ENCODE measurements around the gene B9D1.

The B9D1 gene

DNA sequence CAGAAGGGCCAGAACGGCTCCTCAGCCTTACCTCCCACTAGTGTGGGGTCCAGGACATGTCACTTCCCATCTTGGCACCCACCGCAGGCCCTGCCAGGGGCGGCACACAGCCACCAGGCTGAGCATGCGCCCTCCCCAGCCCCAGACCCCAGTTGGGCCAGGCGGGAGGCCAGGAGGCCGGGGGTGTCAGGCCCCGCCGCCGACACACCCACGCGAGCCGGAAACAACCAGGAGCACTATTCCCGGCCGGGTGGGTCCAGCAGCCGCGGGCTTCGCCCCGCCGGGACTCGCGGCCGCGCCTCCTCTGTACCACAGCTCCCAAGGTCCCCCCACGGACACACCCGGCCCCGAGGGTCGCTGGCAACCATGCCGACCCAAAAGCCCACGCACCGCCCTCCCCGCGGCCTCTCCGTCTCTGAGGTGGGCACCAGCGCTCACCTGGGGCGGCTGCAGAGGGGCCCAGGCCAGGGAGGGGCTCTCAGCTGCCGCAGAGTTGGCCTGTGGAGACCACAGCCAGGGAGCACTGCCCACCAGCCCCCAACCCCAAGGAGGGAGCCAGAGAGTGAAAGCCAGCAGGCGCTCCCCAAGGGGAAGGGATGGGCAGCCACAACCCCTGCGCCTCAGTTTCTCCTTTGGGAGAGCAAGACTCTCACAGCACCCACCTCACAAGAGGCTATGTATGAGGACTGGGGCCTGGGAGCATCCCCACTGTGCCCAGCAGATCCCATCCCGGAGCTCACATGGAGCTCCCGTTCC is 18.0 kb downstream of the B9D1 start:
- Histone ChIP-seq H3K27me3 (ENCODE audit: control insufficient read depth, low read length) (peaks cover 2% of the 10 kb centered on the region; the same call in 1 of the 2 replicates), H3K79me2 (ENCODE audit: control insufficient read depth, low read length) (no peaks in the 10 kb centered on the region), H3K4me3 (ENCODE audit: low read length) (no peak overlapping the region), H3F3A (ENCODE audit: control insufficient read depth, insufficient read depth) (no peaks in the 10 kb centered on the region), H3K4me2 (ENCODE audit: low read length) (no peak overlapping the region), H3K9me2 (replicated peaks; ENCODE audit: control insufficient read depth, low read length) (no peaks in the 10 kb centered on the region), H3K36me3 (ENCODE audit: control insufficient read depth, low read length) (no peaks in the 10 kb centered on the region), H3K4me1 (ENCODE audit: control insufficient read depth, low read length) (peaks cover 8% of the 10 kb centered on the region), H4K20me1 (ENCODE audit: control insufficient read depth, insufficient read depth, low read depth, low read length) (no peaks in the 10 kb centered on the region), H3K27ac (ENCODE audit: low read depth, low read length) (no peak overlapping the region), H3K9me3 (ENCODE audit: control insufficient read depth, insufficient read depth, low read length) (no peaks in the 10 kb centered on the region)
- TF ChIP-seq, protein P1, sequence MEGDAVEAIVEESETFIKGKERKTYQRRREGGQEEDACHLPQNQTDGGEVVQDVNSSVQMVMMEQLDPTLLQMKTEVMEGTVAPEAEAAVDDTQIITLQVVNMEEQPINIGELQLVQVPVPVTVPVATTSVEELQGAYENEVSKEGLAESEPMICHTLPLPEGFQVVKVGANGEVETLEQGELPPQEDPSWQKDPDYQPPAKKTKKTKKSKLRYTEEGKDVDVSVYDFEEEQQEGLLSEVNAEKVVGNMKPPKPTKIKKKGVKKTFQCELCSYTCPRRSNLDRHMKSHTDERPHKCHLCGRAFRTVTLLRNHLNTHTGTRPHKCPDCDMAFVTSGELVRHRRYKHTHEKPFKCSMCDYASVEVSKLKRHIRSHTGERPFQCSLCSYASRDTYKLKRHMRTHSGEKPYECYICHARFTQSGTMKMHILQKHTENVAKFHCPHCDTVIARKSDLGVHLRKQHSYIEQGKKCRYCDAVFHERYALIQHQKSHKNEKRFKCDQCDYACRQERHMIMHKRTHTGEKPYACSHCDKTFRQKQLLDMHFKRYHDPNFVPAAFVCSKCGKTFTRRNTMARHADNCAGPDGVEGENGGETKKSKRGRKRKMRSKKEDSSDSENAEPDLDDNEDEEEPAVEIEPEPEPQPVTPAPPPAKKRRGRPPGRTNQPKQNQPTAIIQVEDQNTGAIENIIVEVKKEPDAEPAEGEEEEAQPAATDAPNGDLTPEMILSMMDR (IDR thresholded peaks at IDR 0.05; ENCODE audit: low read depth, low read length, poor library complexity, severe bottlenecking): no peak
- no peak for TF ChIP-seq EZH2phosphoT487 (IDR thresholded peaks at IDR 0.05; ENCODE audit: borderline replicate concordance, low read length)

DNA sequence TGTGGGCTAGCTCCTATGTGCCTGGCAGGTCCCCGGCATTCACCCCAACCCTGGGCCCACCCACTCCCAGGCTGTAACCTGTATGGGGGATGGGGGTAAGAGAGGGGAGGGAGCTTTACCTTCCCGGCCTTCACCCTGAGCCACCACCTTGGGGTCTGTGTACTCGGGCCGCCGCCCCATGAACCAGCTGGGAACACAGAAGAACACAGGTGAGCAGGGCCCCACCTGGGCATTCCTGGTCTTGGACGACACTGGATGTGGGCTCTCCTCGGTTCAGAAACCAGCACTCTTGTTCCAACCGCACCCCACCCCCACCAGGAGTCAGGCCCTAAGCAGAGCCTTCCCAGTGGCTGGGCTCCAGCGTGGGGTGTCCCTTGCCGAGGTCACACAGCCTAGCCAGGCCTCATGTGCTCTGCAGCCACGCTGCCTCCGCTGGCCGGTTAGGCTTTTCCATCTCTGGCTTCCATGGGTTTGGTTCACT is 18.8 kb downstream of the B9D1 start:
- H3F3A ChIP-seq (ENCODE audit: control insufficient read depth, insufficient read depth): no peaks in the 10 kb centered on the region
- H3K27ac ChIP-seq (ENCODE audit: low read depth, low read length): no peak overlapping the region
- H3K79me2 ChIP-seq (ENCODE audit: control insufficient read depth, low read length): no peaks in the 10 kb centered on the region
- no peak overlapping the region for H3K4me2 ChIP-seq (ENCODE audit: low read length)
- H3K4me3 ChIP-seq (ENCODE audit: low read length): no peak overlapping the region
- no peaks in the 10 kb centered on the region for H3K9me3 ChIP-seq (ENCODE audit: control insufficient read depth, insufficient read depth, low read length)
- peaks cover 2% of the 10 kb centered on the region; the same call in 1 of the 2 replicates for H3K27me3 ChIP-seq (ENCODE audit: control insufficient read depth, low read length)
- H3K36me3 ChIP-seq (ENCODE audit: control insufficient read depth, low read length): no peaks in the 10 kb centered on the region
- H4K20me1 ChIP-seq (ENCODE audit: control insufficient read depth, insufficient read depth, low read depth, low read length): no peaks in the 10 kb centered on the region; the same call in 1 of the 2 replicates
- peaks cover 8% of the 10 kb centered on the region for H3K4me1 ChIP-seq (ENCODE audit: control insufficient read depth, low read length)
- TF ChIP-seq EZH2phosphoT487 (IDR thresholded peaks at IDR 0.05; ENCODE audit: borderline replicate concordance, low read length): no peak
- TF ChIP-seq, protein P1 (IDR thresholded peaks at IDR 0.05; ENCODE audit: low read depth, low read length, poor library complexity, severe bottlenecking): no peak
- no peaks in the 10 kb centered on the region for H3K9me2 ChIP-seq (replicated peaks; ENCODE audit: control insufficient read depth, low read length)

DNA sequence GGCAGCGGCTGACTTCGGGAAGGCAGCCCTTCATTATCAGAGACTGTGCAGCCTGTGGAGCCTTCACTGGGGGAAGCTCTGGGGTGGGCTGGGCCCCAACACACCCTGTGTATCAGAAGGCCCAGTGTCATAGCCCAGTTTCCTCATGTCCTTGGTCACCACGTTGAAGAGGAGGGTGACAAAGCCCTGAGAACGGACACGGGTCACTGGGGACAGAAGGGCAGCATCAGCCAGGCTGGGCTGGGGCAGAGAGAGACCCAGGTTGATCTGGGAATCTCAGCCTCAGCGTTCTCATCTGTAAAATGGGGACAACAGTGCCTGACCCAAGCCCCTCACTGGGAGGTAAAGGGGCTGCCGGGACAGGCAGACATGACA is 19.3 kb downstream of the B9D1 start:
- Histone ChIP-seq H3K9me3 (ENCODE audit: control insufficient read depth, insufficient read depth, low read length) (no peaks in the 10 kb centered on the region), H3K27ac (ENCODE audit: low read depth, low read length) (no peak overlapping the region), H3K4me1 (ENCODE audit: control insufficient read depth, low read length) (peaks cover 8% of the 10 kb centered on the region), H3K4me2 (ENCODE audit: low read length) (no peak overlapping the region), H3F3A (ENCODE audit: control insufficient read depth, insufficient read depth) (no peaks in the 10 kb centered on the region), H3K27me3 (ENCODE audit: control insufficient read depth, low read length) (peaks cover 6% of the 10 kb centered on the region; the same call in 1 of the 2 replicates), H3K4me3 (ENCODE audit: low read length) (no peak overlapping the region), H3K36me3 (ENCODE audit: control insufficient read depth, low read length) (no peaks in the 10 kb centered on the region), H4K20me1 (ENCODE audit: control insufficient read depth, insufficient read depth, low read depth, low read length) (peaks cover 4% of the 10 kb centered on the region; the same call in 1 of the 2 replicates), H3K79me2 (ENCODE audit: control insufficient read depth, low read length) (no peaks in the 10 kb centered on the region), H3K9me2 (replicated peaks; ENCODE audit: control insufficient read depth, low read length) (no peaks in the 10 kb centered on the region)
- no peak for TF ChIP-seq EZH2phosphoT487 (IDR thresholded peaks at IDR 0.05; ENCODE audit: borderline replicate concordance, low read length)
- TF ChIP-seq, protein P1 (IDR thresholded peaks at IDR 0.05; ENCODE audit: low read depth, low read length, poor library complexity, severe bottlenecking): no peak
